B cell (primary cell): ENCODE results near the gene MPP1. TPM values are rescaled to one million over a fixed set of nuclear protein-coding genes. Genes with fewer than 3 reads are reported as not detected.

Experiments
- ATAC-seq: fragments of 200-7000 bp; cut with Tn5 transposase; one replicate; pipeline ENCODE4 v1.10.0; 2021; ENCODE audit warnings: low read depth, mild to moderate bottlenecking, moderate number of reproducible peaks, moderate library complexity
- CTCF ChIA-PET: fragments of 350-600 bp; sonication (Branson Sonifier 250); formaldehyde crosslinking; loops from one replicate; lab custom pipeline; 2021; ENCODE audit warnings: antibody characterized with exemption, inconsistent platforms; lab: Charles Lee
- POLR2A ChIA-PET: fragments of 350-600 bp; sonication (Branson Sonifier 250); formaldehyde crosslinking; loops from one replicate; lab custom pipeline; 2021; ENCODE audit warnings: antibody characterized with exemption; lab: Charles Lee
- DNase-seq: peaks from one replicate; pipeline ENCODE4 v3.0.0; 2013
- H2AFZ ChIP-seq: 2 replicates; pipeline ENCODE4 v1.6.1; 2012; ENCODE audit warnings: mild to moderate bottlenecking, low read depth, low read length; ENCODE audit not compliant: insufficient read depth, poor library complexity, severe bottlenecking
- H3K27ac ChIP-seq, 2 donors: 1 replicate in 1 of 2; 2 replicates in 1 of 2; pipeline ENCODE4 v1.5.1; 2012 to 2013; ENCODE audit warnings: low read length in 2 of 2, mild to moderate bottlenecking in 2 of 2, moderate library complexity in 1 of 2
- H3K27me3 ChIP-seq, 4 experiments: fragments of 200-600 bp in 1 of 4; sonication (generic) in 1 of 4; replicated peaks in 1 of 4; 1 replicate in 2 of 4; 2 replicates in 2 of 4; pipeline versions ENCODE4 v1.6.1 to v1.7.0; 2013 to 2016; ENCODE audit warnings: low read length in 3 of 4, mild to moderate bottlenecking in 2 of 4, mixed read lengths in 1 of 4, moderate library complexity in 1 of 4; ENCODE audit not compliant: insufficient read depth in 4 of 4, control insufficient read depth in 3 of 4; ENCODE audit errors: control extremely low read depth in 1 of 4
- H3K36me3 ChIP-seq, 2 experiments: replicated peaks in 1 of 2; 1 replicate in 1 of 2; 2 replicates in 1 of 2; pipeline versions ENCODE4 v1.6.1 to v1.7.1; 2013; ENCODE audit warnings: low read length in 1 of 2; ENCODE audit not compliant: insufficient read depth in 2 of 2, control insufficient read depth in 1 of 2; ENCODE audit errors: control extremely low read depth in 1 of 2, extremely low read depth in 1 of 2
- H3K4me1 ChIP-seq, 2 donors: fragments of 200-600 bp in 1 of 2; sonication (generic) in 1 of 2; 1 replicate in 1 of 2; 2 replicates in 1 of 2; pipeline versions ENCODE4 v1.5.1 to v1.6.1; 2013 to 2017; ENCODE audit warnings: low read length in 2 of 2; ENCODE audit not compliant: control insufficient read depth in 2 of 2, insufficient read depth in 2 of 2
- H3K4me2 ChIP-seq: replicated peaks from 2 replicates; pipeline ENCODE3; 2012; ENCODE audit warnings: mild to moderate bottlenecking, low read depth, low read length; ENCODE audit not compliant: poor library complexity, severe bottlenecking
- H3K4me3 ChIP-seq, 5 experiments: fragments of 200-600 bp in 1 of 5; sonication (generic) in 1 of 5; 1 replicate in 3 of 5; 2 replicates in 2 of 5; pipeline versions ENCODE4 v1.5.1 to v1.7.0; 2011 to 2016; ENCODE audit warnings: low read length in 4 of 5, mild to moderate bottlenecking in 4 of 5, low read depth in 2 of 5, control low read depth in 1 of 5, moderate library complexity in 1 of 5; ENCODE audit not compliant: insufficient read depth in 1 of 5; ENCODE audit errors: control extremely low read depth in 1 of 5, extremely low read depth in 1 of 5
- H3K79me2 ChIP-seq: fragments of 200-600 bp; sonication (generic); one replicate; pipeline ENCODE4 v1.6.0; 2016; ENCODE audit warnings: low read length; ENCODE audit not compliant: control insufficient read depth, insufficient read depth
- H3K9ac ChIP-seq: fragments of 200-600 bp; sonication (generic); 2 replicates; pipeline ENCODE4 v1.6.1; 2017; ENCODE audit warnings: mild to moderate bottlenecking, low read length, moderate library complexity
- H3K9me3 ChIP-seq, 3 donors: one replicate each; pipeline versions ENCODE4 v1.6.1 to v1.7.1; 2013; ENCODE audit warnings: low read length in 2 of 3; ENCODE audit not compliant: control insufficient read depth in 2 of 3, insufficient read depth in 1 of 3; ENCODE audit errors: control extremely low read depth in 1 of 3
- H4K20me1 ChIP-seq: 2 replicates; pipeline ENCODE4 v1.6.0; 2012; ENCODE audit warnings: mild to moderate bottlenecking, low read length; ENCODE audit not compliant: insufficient read depth, control insufficient read depth, poor library complexity, severe bottlenecking
- H3K27ac Mint-ChIP-seq: one replicate; pipeline ENCODE4 v1.8.0; 2021; ENCODE audit warnings: mixed read lengths
- H3K27me3 Mint-ChIP-seq: one replicate; pipeline ENCODE4 v1.8.0; 2021; ENCODE audit warnings: mixed read lengths
- H3K4me1 Mint-ChIP-seq: one replicate; pipeline ENCODE4 v1.8.0; 2021; ENCODE audit warnings: mixed read lengths
- H3K4me3 Mint-ChIP-seq: one replicate; pipeline ENCODE4 v1.8.0; 2021; ENCODE audit warnings: mixed read lengths
- H3K9me3 Mint-ChIP-seq: one replicate; pipeline ENCODE4 v1.8.0; 2022; ENCODE audit warnings: mixed read lengths; ENCODE audit not compliant: insufficient read depth
- CTCF ChIP-seq: fragments of 200-600 bp; IDR thresholded peaks from one replicate; pipeline ENCODE4 v1.8.0; 2022; ENCODE audit warnings: antibody characterized with exemption, mild to moderate bottlenecking
- EZH2 ChIP-seq: IDR thresholded peaks from 2 replicates; pipeline ENCODE4 v1.6.1; 2012; ENCODE audit warnings: borderline replicate concordance, low read depth, mild to moderate bottlenecking, moderate library complexity, low read length; ENCODE audit not compliant: insufficient read depth, poor library complexity, severe bottlenecking
- WGBS: methylation state at CpG from one replicate; pipeline ENCODE4 v1.1.5; 2013; ENCODE audit warnings: missing lambda C conversion rate; ENCODE audit not compliant: insufficient coverage; 5-methylcytosine and 5-hydroxymethylcytosine counted together
- intact Hi-C: fragments of 100-400 bp; cut with micrococcal nuclease; formaldehyde crosslinking; loops from one replicate; pipeline ENCODE4 v1.10.0; 2022
- polyA plus RNA-seq: library from polyadenylated mRNA; depleted of rRNA; stranded (reverse); fragments of >200 nt; gene quantifications from 2 replicates; pipeline ENCODE4 v1.2.3, GENCODE V29; 2012
- total RNA-seq, 2 donors: library from RNA; stranded (reverse); fragments of 120-200 nt in 1 of 2; gene quantifications; 1 replicate in 1 of 2; 2 replicates in 1 of 2; pipeline versions ENCODE4 v1.2.3 to v1.2.4, GENCODE V29; 2013 to 2022

Gene MPP1
- total and polyA plus RNA-seq, 2 donors (not counting 1 experiment from before 2014, with no cell fraction given), result 5.0 to 7.7 TPM

GRCh38 chrX:154730253-154730891, 74.9 kb downstream of the MPP1 start:
- Histone ChIP-seq H3K36me3 (no peaks in the 10 kb centered on the region), H3K9ac (no peak overlapping the region), H3K4me1 (peaks cover 15 to 35% of the 10 kb centered on the region in 2 donors), H3K4me2 (no peak overlapping the region), H2AFZ (no peak overlapping the region), H3K9me3 (no peaks in the 10 kb centered on the region), H3K27ac (no peak overlapping the region), H3K79me2 (peaks cover 15% of the 10 kb centered on the region), H3K4me3 (no peak overlapping the region), H3K27me3 (no peaks in the 10 kb centered on the region), H4K20me1 (no peaks in the 10 kb centered on the region)
- ATAC-seq (no peak), DNase-seq (no peak)
- CTCF ChIA-PET, result interaction anchor here (1.1 kb wide), 1 partner anchor 20 kb away, joined by 3 read pairs; the partner anchor contains the start of gene GAB3
- Mint-ChIP-seq H3K27ac (no peak overlapping the region), H3K27me3 (no peaks in the 10 kb centered on the region), H3K9me3 (no peaks in the 10 kb centered on the region), H3K4me3 (no peak overlapping the region), H3K4me1 (peaks cover 69% of the 10 kb centered on the region)
- intact Hi-C loops, result no loop called here
- TF ChIP-seq CTCF (no peak), EZH2 (no peak)
- WGBS, result no CpG with 5 or more reads among the region's 6 CpGs
- POLR2A ChIA-PET, result no interaction called here

- intact Hi-C loops, result no loop called here
- no peaks in the 10 kb centered on the region for H3K9me3 ChIP-seq
- H3K4me1 Mint-ChIP-seq, result peaks cover 70% of the 10 kb centered on the region
- 100% methylated on average over 2 of the region's 3 CpGs for WGBS
- H3K27me3 ChIP-seq, result no peaks in the 10 kb centered on the region
- peaks cover 8 to 32% of the 10 kb centered on the region in 2 donors for H3K4me1 ChIP-seq
- no peaks in the 10 kb centered on the region for H3K27me3 Mint-ChIP-seq
- no peak overlapping the region for H3K4me2 ChIP-seq
- peak overlapping the region; percentile 16 for H3K27ac Mint-ChIP-seq
- DNase-seq (no peak), ATAC-seq (no peak)
- no peak overlapping the region for H2AFZ ChIP-seq
- H3K36me3 ChIP-seq, result no peaks in the 10 kb centered on the region
- no peak overlapping the region for H3K27ac ChIP-seq
- no peak overlapping the region for H3K4me3 ChIP-seq
- POLR2A ChIA-PET, result no interaction called here
- peaks cover 20% of the 10 kb centered on the region for H3K79me2 ChIP-seq
- H3K9ac ChIP-seq, result no peak overlapping the region
- no peak overlapping the region for H3K4me3 Mint-ChIP-seq
- no peaks in the 10 kb centered on the region for H4K20me1 ChIP-seq
- no peak for TF ChIP-seq EZH2
- TF ChIP-seq CTCF, result no peak
- CTCF ChIA-PET, result interaction anchor here (1.1 kb wide), 1 partner anchor 13 kb away, joined by 4 read pairs; no protein-coding TSS in a partner anchor
- H3K9me3 Mint-ChIP-seq, result no peaks in the 10 kb centered on the region
Measured at GRCh38 chrX:154729439-154729838, 75.8 kb downstream of the MPP1 start.
